GM23338 (cell line): ENCODE measurements around the gene OXT. TPM values are rescaled to one million over a fixed set of nuclear protein-coding genes. Genes with fewer than 3 reads are reported as not detected.
A peak's percentile ranks its signal among the peaks of the same experiment; 100 is the strongest.

Experiments
- ATAC-seq: fragments of 200-7000 bp; cut with Tn5 transposase; 3 replicates; pipeline ENCODE4 v1.9.1; 2020
- DNase-seq: peaks from one replicate; pipeline ENCODE4 v3.0.0-alpha.2; 2015; ENCODE audit warnings: low spot score
- H2AFZ ChIP-seq: fragments of 200-600 bp; sonication (generic); 2 replicates; pipeline ENCODE4 v1.8.0; 2016; ENCODE audit warnings: antibody characterized with exemption, mild to moderate bottlenecking, moderate library complexity
- H3F3A ChIP-seq: fragments of 200-600 bp; sonication (generic); replicated peaks from 2 replicates; pipeline ENCODE4 v1.8.0; 2017; ENCODE audit warnings: antibody characterized with exemption, mixed run types, low read depth
- H3K27ac ChIP-seq: fragments of 200-600 bp; sonication (generic); 2 replicates; pipeline ENCODE4 v1.6.1; 2016; ENCODE audit warnings: low read depth
- H3K27me3 ChIP-seq: fragments of 200-600 bp; sonication (generic); 2 replicates; pipeline ENCODE4 v1.8.0; 2016; ENCODE audit warnings: mild to moderate bottlenecking, mixed run types, moderate library complexity; ENCODE audit not compliant: insufficient read depth
- H3K36me3 ChIP-seq: fragments of 200-600 bp; sonication (generic); 2 replicates; pipeline ENCODE4 v1.8.0; 2016; ENCODE audit warnings: mild to moderate bottlenecking; ENCODE audit not compliant: insufficient read depth
- H3K4me1 ChIP-seq: fragments of 200-600 bp; sonication (generic); 2 replicates; pipeline ENCODE4 v1.8.0; 2016; ENCODE audit warnings: mild to moderate bottlenecking, moderate library complexity; ENCODE audit not compliant: insufficient read depth
- H3K4me2 ChIP-seq: fragments of 200-600 bp; sonication (generic); 2 replicates; pipeline ENCODE4 v1.7.1; 2017; ENCODE audit warnings: mixed run types
- H3K4me3 ChIP-seq: fragments of 200-600 bp; sonication (generic); 2 replicates; pipeline ENCODE4 v1.6.1; 2016; ENCODE audit warnings: mixed run types
- H3K79me2 ChIP-seq: fragments of 200-600 bp; sonication (generic); replicated peaks from 2 replicates; pipeline ENCODE4 v1.8.0; 2017; ENCODE audit warnings: mild to moderate bottlenecking; ENCODE audit not compliant: insufficient read depth
- H3K9me2 ChIP-seq: fragments of 200-600 bp; sonication (generic); 2 replicates; pipeline ENCODE4 v1.8.0; 2017; ENCODE audit not compliant: insufficient read depth
- H4K20me1 ChIP-seq: fragments of 200-600 bp; sonication (generic); replicated peaks from 2 replicates; pipeline ENCODE4 v1.8.0; 2017; ENCODE audit warnings: mild to moderate bottlenecking; ENCODE audit not compliant: insufficient read depth
- H3K27ac Mint-ChIP-seq: 2 replicates; pipeline ENCODE4 v1.8.0; 2020; ENCODE audit warnings: inconsistent platforms, mild to moderate bottlenecking, moderate library complexity, mixed read lengths
- H3K27me3 Mint-ChIP-seq: 3 replicates; pipeline ENCODE4 v1.8.0; 2022; ENCODE audit warnings: low read depth, mild to moderate bottlenecking, moderate library complexity, mixed read lengths, inconsistent platforms; ENCODE audit not compliant: insufficient read depth, poor library complexity
- H3K36me3 Mint-ChIP-seq: 3 replicates; pipeline ENCODE4 v1.8.0; 2021; ENCODE audit warnings: low read depth, mild to moderate bottlenecking, inconsistent platforms, moderate library complexity, mixed read lengths
- H3K4me1 Mint-ChIP-seq: 3 replicates; pipeline ENCODE4 v1.8.0; 2020; ENCODE audit warnings: mild to moderate bottlenecking, inconsistent platforms, mixed read lengths
- H3K4me3 Mint-ChIP-seq: 3 replicates; pipeline ENCODE4 v1.8.0; 2021; ENCODE audit warnings: moderate library complexity, mild to moderate bottlenecking, inconsistent platforms, mixed read lengths
- H3K9me3 Mint-ChIP-seq: 3 replicates; pipeline ENCODE4 v1.8.0; 2020; ENCODE audit warnings: moderate library complexity, mild to moderate bottlenecking, inconsistent platforms, mixed read lengths
- CREB1 ChIP-seq: fragments of 250-450 bp; sonication (Bioruptor Pico); IDR thresholded peaks from 2 replicates; pipeline ENCODE4 v1.5.0; 2020; ENCODE audit warnings: low read depth, mild to moderate bottlenecking, moderate library complexity
- JUNB ChIP-seq: IDR thresholded peaks from one replicate; pipeline ENCODE4 v1.6.1; 2016; ENCODE audit warnings: antibody characterized with exemption; ENCODE audit not compliant: unreplicated experiment
- ZNF331 ChIP-seq: fragments of 250-450 bp; sonication (Bioruptor Pico); IDR thresholded peaks from 2 replicates; pipeline ENCODE4 v1.5.0; 2020; ENCODE audit warnings: low read depth, mild to moderate bottlenecking, moderate library complexity
- polyA plus RNA-seq: library from polyadenylated mRNA; unstranded; fragments of >200 nt; fragmentation: Nextera tagmentation; extraction: Ambion mirVana; gene quantifications from 2 replicates; pipeline ENCODE4 v1.2.1, GENCODE V29; 2016
- total RNA-seq: library from RNA; depleted of rRNA; stranded (reverse); fragments of >200 nt; shearing (Covaris generic); gene quantifications from 2 replicates; pipeline ENCODE4 v1.2.3, GENCODE V29; 2014
- TF ChIP-seq, protein P1 (sequence below): IDR thresholded peaks from one replicate; pipeline ENCODE4 v1.6.1; 2018; ENCODE audit warnings: antibody characterized with exemption; ENCODE audit not compliant: unreplicated experiment
- TF ChIP-seq, protein P2 (sequence below), 2 experiments: fragments of 200-600 bp in 1 of 2; sonication (generic) in 1 of 2; conservative IDR thresholded peaks; 2 replicates each; pipeline versions ENCODE4 v1.5.1 to v1.6.1; 2016 to 2017; ENCODE audit warnings: antibody characterized with exemption in 2 of 2, low read depth in 2 of 2, mild to moderate bottlenecking in 2 of 2, moderate library complexity in 1 of 2
- TF ChIP-seq, protein P3 (sequence below): IDR thresholded peaks from 2 replicates; pipeline ENCODE4 v1.6.1; 2016; ENCODE audit warnings: antibody characterized with exemption

Gene OXT
- total and polyA plus RNA-seq, 2 experiments from 2014 or later = 1.5 TPM; not detected in 1

DNA sequence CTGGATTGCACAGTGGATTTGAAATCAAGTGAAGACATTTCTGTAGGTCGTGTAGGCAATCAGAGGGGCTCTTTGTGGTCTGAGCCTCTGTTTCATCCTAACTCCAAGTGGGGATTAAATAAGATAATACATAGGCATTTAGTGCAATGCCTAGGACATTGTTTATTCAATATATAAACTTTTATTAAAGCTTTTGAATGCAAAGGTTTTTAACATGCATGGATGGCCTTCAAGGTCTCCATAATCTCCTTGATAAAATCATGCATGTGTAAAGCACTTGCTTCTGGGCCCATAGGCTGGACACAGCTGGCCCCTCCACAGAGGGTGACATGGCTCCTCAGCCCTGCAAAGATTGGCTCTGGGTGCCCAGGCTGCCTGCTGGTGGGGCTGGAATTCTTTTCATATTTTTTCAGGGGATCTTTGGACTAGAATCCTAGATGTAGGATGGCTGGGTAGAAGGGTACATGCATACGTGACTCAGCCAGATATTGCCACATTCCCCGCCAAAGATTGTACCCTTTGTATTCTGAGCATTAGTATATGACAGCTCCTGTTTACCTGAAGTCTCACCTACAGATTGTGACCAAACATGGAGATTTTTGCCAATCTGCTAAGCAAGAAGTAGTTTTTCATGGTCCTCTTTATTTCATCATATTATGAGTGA, 32.1 kb downstream of the OXT start:
- Histone ChIP-seq H3K36me3 (no peaks in the 10 kb centered on the region), H4K20me1 (no peaks in the 10 kb centered on the region), H3K79me2 (no peaks in the 10 kb centered on the region), H3K4me1 (no peaks in the 10 kb centered on the region), H2AFZ (peak overlapping the region; percentile 52; the same call in 1 of the 2 replicates), H3F3A (no peaks in the 10 kb centered on the region), H3K27ac (no peak overlapping the region), H3K27me3 (no peaks in the 10 kb centered on the region), H3K4me2 (no peak overlapping the region), H3K9me2 (no peaks in the 10 kb centered on the region), H3K4me3 (no peak overlapping the region)
- no peaks in the 10 kb centered on the region for H3K36me3 Mint-ChIP-seq
- peaks cover 9% of the 10 kb centered on the region for H3K27me3 Mint-ChIP-seq
- DNase-seq (no peak), ATAC-seq (no peak)
- H3K4me1 Mint-ChIP-seq = peaks cover 12% of the 10 kb centered on the region
- no peak overlapping the region for H3K4me3 Mint-ChIP-seq
- H3K9me3 Mint-ChIP-seq = no peaks in the 10 kb centered on the region
- TF ChIP-seq ZNF331 (no peak), JUNB (no peak)
- TF ChIP-seq, protein P1, sequence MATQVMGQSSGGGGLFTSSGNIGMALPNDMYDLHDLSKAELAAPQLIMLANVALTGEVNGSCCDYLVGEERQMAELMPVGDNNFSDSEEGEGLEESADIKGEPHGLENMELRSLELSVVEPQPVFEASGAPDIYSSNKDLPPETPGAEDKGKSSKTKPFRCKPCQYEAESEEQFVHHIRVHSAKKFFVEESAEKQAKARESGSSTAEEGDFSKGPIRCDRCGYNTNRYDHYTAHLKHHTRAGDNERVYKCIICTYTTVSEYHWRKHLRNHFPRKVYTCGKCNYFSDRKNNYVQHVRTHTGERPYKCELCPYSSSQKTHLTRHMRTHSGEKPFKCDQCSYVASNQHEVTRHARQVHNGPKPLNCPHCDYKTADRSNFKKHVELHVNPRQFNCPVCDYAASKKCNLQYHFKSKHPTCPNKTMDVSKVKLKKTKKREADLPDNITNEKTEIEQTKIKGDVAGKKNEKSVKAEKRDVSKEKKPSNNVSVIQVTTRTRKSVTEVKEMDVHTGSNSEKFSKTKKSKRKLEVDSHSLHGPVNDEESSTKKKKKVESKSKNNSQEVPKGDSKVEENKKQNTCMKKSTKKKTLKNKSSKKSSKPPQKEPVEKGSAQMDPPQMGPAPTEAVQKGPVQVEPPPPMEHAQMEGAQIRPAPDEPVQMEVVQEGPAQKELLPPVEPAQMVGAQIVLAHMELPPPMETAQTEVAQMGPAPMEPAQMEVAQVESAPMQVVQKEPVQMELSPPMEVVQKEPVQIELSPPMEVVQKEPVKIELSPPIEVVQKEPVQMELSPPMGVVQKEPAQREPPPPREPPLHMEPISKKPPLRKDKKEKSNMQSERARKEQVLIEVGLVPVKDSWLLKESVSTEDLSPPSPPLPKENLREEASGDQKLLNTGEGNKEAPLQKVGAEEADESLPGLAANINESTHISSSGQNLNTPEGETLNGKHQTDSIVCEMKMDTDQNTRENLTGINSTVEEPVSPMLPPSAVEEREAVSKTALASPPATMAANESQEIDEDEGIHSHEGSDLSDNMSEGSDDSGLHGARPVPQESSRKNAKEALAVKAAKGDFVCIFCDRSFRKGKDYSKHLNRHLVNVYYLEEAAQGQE = no peak
- H3K27ac Mint-ChIP-seq = no peak overlapping the region

DNA sequence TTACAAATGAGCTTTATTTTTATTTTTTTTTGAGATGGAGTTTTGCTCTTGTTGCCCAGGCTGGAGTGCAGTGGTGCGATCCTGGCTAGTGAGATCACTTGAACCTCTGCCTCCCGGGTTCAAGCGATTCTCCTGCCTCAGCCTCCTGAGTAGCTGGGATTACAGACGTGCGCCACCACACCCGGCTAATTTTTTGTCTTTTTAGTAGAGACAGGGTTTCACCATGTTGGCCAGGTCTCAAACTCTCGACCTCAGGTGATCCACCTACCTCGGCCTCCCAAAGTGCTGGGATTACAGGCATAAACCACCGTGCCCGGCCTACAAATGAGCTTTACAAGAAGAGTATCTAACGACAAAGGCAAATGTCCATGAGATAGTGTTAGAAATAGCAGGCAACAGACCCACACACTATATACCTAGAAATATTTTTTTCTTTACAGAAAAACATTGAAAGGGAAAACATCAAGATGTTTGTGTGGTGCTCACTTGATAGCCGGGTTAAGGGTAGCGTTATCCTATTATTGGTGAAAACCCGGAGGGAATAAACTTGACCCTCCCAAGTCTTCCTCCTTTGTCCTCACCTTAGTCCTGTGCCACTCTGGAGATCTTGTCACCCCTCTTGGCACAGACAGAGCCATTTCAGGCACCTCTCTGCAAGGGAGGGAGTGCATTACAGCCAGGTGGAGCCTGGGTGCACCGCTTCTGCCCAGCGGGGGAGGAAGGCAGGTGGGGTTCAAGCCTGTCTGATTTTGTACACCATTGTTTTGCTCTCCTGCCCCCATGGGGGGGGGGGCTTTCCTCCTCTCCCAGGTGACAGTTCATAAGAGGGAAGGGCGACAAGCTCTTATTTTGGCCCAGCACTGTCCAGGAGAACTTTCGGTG, 34.1 kb downstream of the OXT start:
- Mint-ChIP-seq H3K27me3 (peaks cover 10% of the 10 kb centered on the region), H3K4me3 (no peak overlapping the region), H3K4me1 (peaks cover 12% of the 10 kb centered on the region), H3K27ac (no peak overlapping the region), H3K36me3 (no peaks in the 10 kb centered on the region), H3K9me3 (no peaks in the 10 kb centered on the region)
- Histone ChIP-seq H4K20me1 (no peaks in the 10 kb centered on the region), H3K27me3 (no peaks in the 10 kb centered on the region), H3K4me2 (no peak overlapping the region), H2AFZ (no peak overlapping the region), H3K79me2 (no peaks in the 10 kb centered on the region), H3K4me1 (no peaks in the 10 kb centered on the region), H3K4me3 (no peak overlapping the region), H3K36me3 (no peaks in the 10 kb centered on the region), H3K9me2 (no peaks in the 10 kb centered on the region), H3F3A (no peaks in the 10 kb centered on the region), H3K27ac (no peak overlapping the region)
- no peak for DNase-seq
- ATAC-seq = no peak
- TF ChIP-seq, protein P2, sequence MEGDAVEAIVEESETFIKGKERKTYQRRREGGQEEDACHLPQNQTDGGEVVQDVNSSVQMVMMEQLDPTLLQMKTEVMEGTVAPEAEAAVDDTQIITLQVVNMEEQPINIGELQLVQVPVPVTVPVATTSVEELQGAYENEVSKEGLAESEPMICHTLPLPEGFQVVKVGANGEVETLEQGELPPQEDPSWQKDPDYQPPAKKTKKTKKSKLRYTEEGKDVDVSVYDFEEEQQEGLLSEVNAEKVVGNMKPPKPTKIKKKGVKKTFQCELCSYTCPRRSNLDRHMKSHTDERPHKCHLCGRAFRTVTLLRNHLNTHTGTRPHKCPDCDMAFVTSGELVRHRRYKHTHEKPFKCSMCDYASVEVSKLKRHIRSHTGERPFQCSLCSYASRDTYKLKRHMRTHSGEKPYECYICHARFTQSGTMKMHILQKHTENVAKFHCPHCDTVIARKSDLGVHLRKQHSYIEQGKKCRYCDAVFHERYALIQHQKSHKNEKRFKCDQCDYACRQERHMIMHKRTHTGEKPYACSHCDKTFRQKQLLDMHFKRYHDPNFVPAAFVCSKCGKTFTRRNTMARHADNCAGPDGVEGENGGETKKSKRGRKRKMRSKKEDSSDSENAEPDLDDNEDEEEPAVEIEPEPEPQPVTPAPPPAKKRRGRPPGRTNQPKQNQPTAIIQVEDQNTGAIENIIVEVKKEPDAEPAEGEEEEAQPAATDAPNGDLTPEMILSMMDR (conservative IDR thresholded peaks at IDR 0.05; ENCODE audit: low read depth in 2 of 2) = no peak; a peak in 1 of 4 replicates
- TF ChIP-seq, protein P3, sequence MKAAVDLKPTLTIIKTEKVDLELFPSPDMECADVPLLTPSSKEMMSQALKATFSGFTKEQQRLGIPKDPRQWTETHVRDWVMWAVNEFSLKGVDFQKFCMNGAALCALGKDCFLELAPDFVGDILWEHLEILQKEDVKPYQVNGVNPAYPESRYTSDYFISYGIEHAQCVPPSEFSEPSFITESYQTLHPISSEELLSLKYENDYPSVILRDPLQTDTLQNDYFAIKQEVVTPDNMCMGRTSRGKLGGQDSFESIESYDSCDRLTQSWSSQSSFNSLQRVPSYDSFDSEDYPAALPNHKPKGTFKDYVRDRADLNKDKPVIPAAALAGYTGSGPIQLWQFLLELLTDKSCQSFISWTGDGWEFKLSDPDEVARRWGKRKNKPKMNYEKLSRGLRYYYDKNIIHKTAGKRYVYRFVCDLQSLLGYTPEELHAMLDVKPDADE = no peak
- no peak for TF ChIP-seq CREB1 (CRISPR knock-in tag)
